ENCODE measurements around the gene LIN9.

LIN9 gene

GRCh38 chr1:226318471-226318870 is 9.5 kb upstream of the LIN9 start:
- DNase-seq = no peak

- no peak for DNase-seq
Observed at GRCh38 chr1:226314055-226314454, 5.1 kb upstream of the LIN9 start.

- no peak for DNase-seq
Observed at GRCh38 chr1:226312065-226312464, 3.1 kb upstream of the LIN9 start.

DNA sequence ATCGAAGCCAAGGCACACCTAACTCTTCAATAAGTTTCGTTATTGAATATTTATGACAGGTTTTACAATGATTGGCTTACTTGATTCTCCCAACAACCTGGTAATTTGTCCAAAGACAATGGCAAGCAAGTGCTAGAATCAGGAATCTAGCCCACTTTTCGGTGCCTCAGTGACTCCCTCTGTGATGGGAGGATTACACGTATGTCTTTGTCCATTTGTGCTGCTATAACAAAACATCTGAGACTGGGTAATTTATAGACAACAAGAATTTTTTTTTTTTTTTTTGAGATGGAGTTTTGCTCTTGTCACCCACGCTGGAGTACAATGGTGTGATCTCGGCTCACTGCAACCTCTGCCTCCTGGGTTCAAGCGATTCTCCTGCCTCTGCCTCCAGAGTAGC is 2.4 kb upstream of the LIN9 start:
- no peak for DNase-seq

DNA sequence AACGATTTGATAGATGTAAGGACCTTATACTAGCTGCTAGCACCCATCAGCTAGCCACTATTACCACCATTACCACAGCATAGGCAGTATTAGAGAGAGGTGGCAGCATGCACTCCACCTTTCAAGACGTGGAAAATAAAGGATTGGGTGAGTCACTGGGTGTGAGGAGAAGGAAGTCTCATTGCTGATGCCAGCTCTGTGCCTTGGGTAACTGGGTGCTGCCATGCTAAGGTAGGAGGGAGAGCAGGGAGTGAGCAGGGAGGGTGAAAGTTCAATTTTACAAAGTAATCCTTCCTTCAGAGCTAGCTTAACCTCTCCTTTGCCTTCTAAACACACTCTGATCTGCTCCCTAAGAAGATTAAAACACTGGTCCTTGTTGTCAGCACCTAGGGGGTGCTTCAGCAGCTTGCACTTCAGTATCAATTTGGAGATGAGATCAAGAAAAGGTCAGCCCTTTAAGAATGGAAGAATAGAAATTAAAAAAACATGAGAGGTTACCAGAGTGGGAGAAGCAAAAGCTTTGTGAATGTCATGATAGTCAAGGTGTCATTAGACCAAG is 1.8 kb upstream of the LIN9 start:
- peak in 1 of 4 experiments; percentile 2 for DNase-seq

GRCh38 chr1:226310245-226310540 is 1.2 kb upstream of the LIN9 start:
- no peak for DNase-seq

- DNase-seq = peak in 2 of 4 experiments; percentile 10 to 18
Observed at GRCh38 chr1:226309398-226310244, 657 bp upstream of the LIN9 start.

DNA sequence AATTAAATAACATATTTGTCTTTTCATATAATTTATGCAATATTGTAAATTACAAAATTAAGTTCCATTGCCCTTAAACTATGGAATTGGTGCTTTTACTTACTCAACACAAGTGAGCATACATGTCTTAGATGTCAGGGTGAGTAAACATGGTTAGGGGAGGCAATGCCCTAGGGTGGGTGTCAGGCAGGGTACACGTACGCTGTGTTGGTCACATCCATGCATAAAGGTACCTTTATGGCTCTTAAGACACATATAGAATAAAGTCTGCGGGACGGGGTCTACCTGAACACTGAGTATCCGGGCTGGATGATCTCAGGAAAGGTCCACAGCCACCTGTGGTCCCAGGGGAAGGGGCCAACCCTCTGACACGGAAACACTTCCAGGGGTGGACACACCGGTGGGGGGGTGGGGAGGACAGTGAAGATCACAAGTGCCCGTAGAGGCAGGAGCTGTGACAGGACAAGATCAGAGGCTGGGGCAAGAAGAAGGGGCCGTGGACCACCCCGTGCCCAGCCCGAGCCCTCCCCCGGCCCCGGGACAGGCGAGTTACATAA is 720 bp downstream of the LIN9 start:
- no peak for DNase-seq

DNA sequence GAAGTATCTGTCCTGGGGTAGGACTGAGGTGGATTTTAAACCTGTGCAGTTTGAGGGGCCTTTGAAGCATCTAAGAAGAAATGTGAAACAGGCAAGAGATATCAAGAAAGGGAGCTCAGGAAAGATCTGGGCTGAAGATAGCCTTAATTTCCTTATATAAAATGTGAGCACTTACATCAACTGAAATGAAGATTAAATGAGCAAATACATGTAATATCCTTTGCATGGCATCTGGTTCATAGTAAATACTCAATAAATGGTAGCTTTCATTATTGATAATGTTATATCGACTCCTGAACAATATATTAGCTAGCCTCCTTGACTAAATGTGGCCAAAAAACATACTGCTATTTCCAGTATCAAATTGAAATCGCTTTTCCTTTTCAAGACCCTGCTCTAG is 2.5 kb downstream of the LIN9 start:
- no peak for DNase-seq

- DNase-seq = no peak
Observed at GRCh38 chr1:226305184-226305583, 3.8 kb downstream of the LIN9 start.

DNA sequence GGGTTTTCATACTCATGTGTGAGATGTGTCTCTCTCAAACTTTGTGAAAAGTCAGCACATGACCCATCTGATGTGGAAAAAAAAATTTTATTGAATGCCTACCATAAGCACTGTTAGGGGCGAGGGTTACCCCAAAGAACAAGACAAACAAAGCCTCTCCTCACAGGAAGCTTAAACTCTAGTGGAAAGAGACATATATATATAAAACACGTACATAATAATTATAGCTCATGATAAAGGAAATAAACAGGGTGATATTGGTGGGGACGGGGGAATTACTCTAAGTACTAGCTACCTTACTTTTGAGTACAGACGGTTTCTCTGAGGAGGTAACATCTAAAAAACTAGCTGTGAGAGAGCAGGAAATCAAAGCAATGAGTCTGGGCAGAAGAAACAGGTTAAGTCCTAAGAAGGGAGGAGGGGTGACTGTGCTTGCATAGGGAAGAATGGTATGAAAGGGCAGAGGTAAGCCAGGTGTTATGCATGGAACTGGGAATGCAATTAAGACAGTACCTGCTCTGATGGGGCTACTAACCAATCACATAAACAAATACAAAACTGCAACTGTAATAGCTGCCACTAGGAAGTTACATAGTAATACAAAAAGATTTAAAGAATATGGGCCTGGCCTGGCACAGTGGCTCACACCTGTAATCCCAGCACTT is 4.5 kb downstream of the LIN9 start:
- DNase-seq = no peak

GRCh38 chr1:226302731-226303130 is 6.2 kb downstream of the LIN9 start:
- no peak for DNase-seq

DNA sequence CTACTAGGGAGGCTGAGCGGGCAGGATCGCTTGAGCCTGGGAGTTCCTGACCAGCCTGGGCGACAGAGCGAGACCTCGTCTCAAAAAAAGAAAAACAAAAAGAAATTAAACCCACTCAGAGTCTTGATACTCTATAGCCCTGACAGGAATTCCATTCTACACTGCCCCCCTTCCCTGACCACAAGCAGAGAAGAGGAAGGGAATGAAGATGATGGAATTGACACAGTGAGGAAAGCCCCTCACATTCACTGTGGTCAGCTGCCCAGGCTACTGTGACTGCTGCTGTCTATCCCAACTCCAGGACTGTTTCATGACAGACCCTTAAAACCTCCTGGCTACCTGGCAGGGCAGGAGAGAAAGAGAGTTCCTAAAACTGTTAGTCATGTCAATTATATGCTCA is 12.1 kb downstream of the LIN9 start:
- no peak for DNase-seq

- no peak for DNase-seq
Observed at GRCh38 chr1:226293553-226293920, 15.4 kb downstream of the LIN9 start.

GRCh38 chr1:226292874-226293552 is 16.0 kb downstream of the LIN9 start:
- DNase-seq = no peak

DNA sequence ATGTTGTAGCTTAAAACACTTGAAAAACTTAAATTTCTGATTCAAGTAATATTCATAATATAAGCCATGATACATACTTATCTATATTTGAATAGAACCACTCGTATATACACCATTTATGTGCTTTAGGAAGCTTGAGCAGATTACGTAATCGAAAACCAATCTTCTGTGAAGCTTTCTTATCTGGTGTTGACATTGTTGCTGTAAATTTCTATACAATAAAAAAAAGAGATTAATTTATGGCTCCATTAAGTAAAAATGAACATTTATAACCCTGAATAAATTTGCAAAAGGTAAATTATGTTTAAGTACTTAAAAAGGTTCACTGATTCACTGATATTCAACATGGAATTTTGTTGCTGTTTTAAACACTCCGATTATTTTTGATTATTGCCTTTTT is 21.4 kb downstream of the LIN9 start:
- no peak for DNase-seq

DNA sequence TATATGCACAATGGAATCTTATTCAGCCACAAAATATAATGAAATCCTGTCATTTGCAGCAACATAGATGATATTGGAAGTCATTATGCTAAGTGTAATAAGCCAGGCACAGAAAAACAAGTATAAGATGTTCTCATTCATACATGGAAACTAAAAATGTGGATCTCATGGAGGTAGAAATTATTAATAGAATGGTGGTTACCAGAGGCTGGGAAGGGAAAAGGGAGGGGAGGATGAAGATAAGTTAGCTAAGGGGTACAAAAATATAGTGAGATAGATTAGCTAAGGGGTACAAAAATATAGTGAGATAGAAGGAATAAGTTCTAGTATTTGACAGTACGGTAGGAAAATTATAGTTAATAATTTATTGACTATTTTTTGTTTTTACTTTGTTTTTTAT is 27.9 kb downstream of the LIN9 start:
- no peak for DNase-seq

DNA sequence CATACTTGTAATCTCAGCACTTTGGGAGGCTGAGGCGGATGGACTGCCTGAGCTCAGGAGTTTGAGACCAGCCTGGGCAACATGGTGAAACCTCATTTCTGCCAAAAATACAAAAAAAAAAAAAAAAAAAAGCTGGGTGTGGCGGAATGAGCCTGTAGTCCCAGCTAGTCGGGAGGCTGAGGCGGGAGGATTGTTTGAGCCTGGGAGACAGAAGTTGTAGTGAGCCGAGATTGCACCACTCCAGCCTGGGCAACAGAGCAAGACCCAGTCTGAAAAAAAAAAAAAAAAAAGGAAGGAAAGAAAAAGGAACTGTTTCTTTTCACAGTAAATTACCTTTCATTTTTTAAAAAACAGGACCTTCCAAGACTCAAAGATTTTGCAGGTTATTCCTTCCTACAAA is 29.5 kb downstream of the LIN9 start:
- DNase-seq = peak in 3 of 4 experiments; percentile 10 to 28 (median 20)

GRCh38 chr1:226277897-226278296 is 31.1 kb downstream of the LIN9 start:
- DNase-seq = no peak

- no peak for DNase-seq
Observed at GRCh38 chr1:226276987-226277386, 32.0 kb downstream of the LIN9 start.

DNA sequence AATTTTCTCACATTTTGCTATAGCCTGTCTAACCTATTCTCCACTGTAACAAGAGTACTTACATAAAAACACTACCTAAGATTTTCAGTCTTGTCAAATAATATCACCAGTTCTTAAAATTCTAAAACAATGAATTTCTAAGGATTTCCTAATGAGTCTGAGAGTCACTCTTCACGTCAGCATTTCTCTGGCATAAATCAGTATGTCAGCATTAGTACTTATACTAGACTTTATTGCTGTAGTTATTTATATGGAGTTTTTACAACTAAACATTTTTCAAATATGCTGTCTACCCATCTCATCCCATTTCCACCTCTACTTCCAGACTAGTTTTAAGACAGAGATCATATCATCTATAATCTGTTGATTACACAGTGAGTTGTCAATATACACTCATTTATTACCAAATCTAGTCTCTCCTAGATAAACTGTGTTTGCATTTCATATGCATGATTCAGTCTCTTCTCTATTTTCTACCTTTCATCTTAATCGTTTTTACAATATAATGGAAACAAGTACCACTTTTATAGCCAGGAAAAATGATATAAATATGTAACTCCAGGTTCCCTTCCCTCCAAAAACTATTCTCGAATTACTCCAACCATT is 32.8 kb downstream of the LIN9 start:
- no peak for DNase-seq

- no peak for DNase-seq
Observed at GRCh38 chr1:226274138-226274537, 34.8 kb downstream of the LIN9 start.

Data from suppressor macrophage (primary cell).